ENCODE results near the gene HNRNPM. TPM values are rescaled to one million over a fixed set of nuclear protein-coding genes. Genes with fewer than 3 reads are reported as not detected.
"Not testable (repeated sequence)": the region's sequence is repeated elsewhere in the genome, so short reads cannot be mapped to it uniquely, and the experiment has no call there.

The HNRNPM gene
- total RNA-seq, 2 experiments from 2014 or later, result 90.0 to 280 TPM

DNA sequence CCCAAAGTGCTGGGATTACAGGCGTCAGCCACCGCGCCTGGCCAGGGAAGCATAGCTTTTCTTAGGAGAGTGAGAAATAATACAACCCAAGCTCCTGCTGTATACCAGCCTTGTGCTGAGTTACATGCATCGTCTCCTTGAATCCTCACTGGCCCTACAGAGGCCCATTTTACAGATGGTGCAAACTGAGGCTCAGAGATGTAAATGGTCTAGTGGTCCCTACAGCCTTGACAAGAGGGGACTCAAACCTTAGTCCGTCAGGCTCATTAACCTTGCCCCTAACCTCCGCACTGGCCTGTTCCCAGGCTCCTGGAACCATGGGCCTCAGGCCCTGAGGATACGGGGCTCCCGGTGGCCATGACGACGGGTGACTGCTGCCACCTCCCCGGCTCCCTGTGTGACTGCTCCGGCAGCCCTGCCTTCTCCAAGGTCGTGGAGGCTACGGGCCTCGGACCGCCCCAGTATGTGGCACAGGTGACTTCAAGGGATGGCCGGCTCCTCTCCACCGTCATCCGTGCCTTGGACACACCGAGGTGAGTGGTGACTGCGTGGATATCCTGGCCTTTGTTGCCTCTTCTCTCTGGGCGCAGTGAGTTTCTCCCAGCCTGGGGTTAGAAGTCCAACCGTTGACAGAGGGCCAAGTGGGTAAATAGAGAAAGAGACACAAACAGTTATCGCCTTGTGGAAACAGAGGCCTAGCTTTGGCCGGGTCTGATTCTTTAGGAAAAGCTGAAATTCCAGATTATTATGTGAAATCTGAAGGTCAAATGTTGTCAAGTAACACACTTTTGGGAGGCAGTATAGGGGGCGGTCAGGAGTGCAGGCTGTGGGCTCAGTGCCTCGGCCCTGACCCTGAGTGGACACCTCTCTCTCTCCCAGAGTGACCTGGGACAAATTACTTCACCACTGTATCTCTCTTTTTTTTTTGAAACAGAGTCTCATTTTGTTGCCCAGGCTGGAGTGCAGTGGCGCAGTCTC, 23.0 kb upstream of the HNRNPM start:
- Histone ChIP-seq H3K4me3 (ENCODE audit: low read depth, low read length, poor library complexity, severe bottlenecking) (no peak overlapping the region), H2AFZ (ENCODE audit: low read length) (no peak overlapping the region), H3K36me3 (ENCODE audit: insufficient read depth, low read length) (no peaks in the 10 kb centered on the region), H3K79me2 (ENCODE audit: insufficient read depth, low read depth, low read length) (no peaks in the 10 kb centered on the region), H3K4me1 (ENCODE audit: insufficient read depth, low read length, poor library complexity, severe bottlenecking) (no peaks in the 10 kb centered on the region), H3K9me2 (ENCODE audit: insufficient read depth, low read length) (no peaks in the 10 kb centered on the region), H4K20me1 (ENCODE audit: insufficient read depth, low read length) (no peaks in the 10 kb centered on the region), H3K27ac (ENCODE audit: low read depth, low read length, poor library complexity, severe bottlenecking) (no peak overlapping the region), H3K4me2 (ENCODE audit: low read length) (no peak overlapping the region), H3K9me3 (ENCODE audit: low read length) (no peaks in the 10 kb centered on the region)
- CTCF ChIA-PET (ENCODE audit: unreplicated experiment), result no interaction called here
- intact Hi-C loops (cut with micrococcal nuclease; ENCODE audit: unreplicated experiment), result no loop called here
- BruUV-seq (replicated peaks), result no TSS peak
- TF ChIP-seq, protein P1, sequence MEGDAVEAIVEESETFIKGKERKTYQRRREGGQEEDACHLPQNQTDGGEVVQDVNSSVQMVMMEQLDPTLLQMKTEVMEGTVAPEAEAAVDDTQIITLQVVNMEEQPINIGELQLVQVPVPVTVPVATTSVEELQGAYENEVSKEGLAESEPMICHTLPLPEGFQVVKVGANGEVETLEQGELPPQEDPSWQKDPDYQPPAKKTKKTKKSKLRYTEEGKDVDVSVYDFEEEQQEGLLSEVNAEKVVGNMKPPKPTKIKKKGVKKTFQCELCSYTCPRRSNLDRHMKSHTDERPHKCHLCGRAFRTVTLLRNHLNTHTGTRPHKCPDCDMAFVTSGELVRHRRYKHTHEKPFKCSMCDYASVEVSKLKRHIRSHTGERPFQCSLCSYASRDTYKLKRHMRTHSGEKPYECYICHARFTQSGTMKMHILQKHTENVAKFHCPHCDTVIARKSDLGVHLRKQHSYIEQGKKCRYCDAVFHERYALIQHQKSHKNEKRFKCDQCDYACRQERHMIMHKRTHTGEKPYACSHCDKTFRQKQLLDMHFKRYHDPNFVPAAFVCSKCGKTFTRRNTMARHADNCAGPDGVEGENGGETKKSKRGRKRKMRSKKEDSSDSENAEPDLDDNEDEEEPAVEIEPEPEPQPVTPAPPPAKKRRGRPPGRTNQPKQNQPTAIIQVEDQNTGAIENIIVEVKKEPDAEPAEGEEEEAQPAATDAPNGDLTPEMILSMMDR (conservative IDR thresholded peaks at IDR 0.05; ENCODE audit: low read length), result no peak
- TF ChIP-seq EZH2phosphoT487 (IDR thresholded peaks at IDR 0.05; ENCODE audit: borderline replicate concordance, low read depth, low read length), result no peak
- DNase-seq (ENCODE audit: low spot score), result no peak
- POLR2A ChIA-PET, result interaction anchor here (0.7 to 1.2 kb wide), 2 partner anchors 11 to 23 kb away, joined by 3 to 5 read pairs; partner anchors contain the start of gene HNRNPM

DNA sequence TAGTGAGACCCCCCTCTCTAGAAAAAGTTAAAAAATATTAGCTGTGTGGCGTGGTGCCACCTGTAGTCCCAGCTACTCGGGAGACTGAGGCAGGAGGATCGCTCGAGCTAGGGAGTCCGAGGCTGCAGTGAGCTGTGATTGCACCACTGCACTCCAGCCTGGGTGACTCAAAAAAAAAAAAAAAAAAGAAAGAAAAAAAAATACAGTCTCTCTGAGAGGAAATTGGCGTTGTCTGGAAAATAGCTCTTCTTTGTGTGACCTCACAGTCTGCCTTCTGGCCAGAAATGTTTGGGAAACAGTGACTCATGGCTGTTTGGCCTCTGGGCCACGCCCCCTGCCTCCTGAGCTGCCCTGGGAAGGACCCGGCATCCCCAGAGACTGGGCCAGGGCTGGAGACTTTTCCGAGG, 21.0 kb upstream of the HNRNPM start:
- no peaks in the 10 kb centered on the region for H3K79me2 ChIP-seq (ENCODE audit: insufficient read depth, low read depth, low read length)
- no peaks in the 10 kb centered on the region for H3K36me3 ChIP-seq (ENCODE audit: insufficient read depth, low read length)
- H3K27ac ChIP-seq (ENCODE audit: low read depth, low read length, poor library complexity, severe bottlenecking), result no peak overlapping the region
- TF ChIP-seq, protein P1 (conservative IDR thresholded peaks at IDR 0.05; ENCODE audit: low read length), result no peak
- no peak for TF ChIP-seq EZH2phosphoT487 (IDR thresholded peaks at IDR 0.05; ENCODE audit: borderline replicate concordance, low read depth, low read length)
- no peak overlapping the region for H3K4me3 ChIP-seq (ENCODE audit: low read depth, low read length, poor library complexity, severe bottlenecking)
- no peak overlapping the region for H2AFZ ChIP-seq (ENCODE audit: low read length)
- no peaks in the 10 kb centered on the region for H4K20me1 ChIP-seq (ENCODE audit: insufficient read depth, low read length)
- H3K4me2 ChIP-seq (ENCODE audit: low read length), result no peak overlapping the region
- H3K4me1 ChIP-seq (ENCODE audit: insufficient read depth, low read length, poor library complexity, severe bottlenecking), result no peaks in the 10 kb centered on the region
- no peak for DNase-seq (ENCODE audit: low spot score)
- POLR2A ChIA-PET, result interaction anchor here (0.6 to 1.1 kb wide), 3 partner anchors 8 to 676 kb away, joined by 3 to 4 read pairs (median 3); no protein-coding TSS in a partner anchor
- no peaks in the 10 kb centered on the region for H3K9me2 ChIP-seq (ENCODE audit: insufficient read depth, low read length)
- no peaks in the 10 kb centered on the region for H3K9me3 ChIP-seq (ENCODE audit: low read length)
- intact Hi-C loops (cut with micrococcal nuclease; ENCODE audit: unreplicated experiment), result no loop called here
- CTCF ChIA-PET (ENCODE audit: unreplicated experiment), result no interaction called here
- no TSS peak for BruUV-seq (replicated peaks)

DNA sequence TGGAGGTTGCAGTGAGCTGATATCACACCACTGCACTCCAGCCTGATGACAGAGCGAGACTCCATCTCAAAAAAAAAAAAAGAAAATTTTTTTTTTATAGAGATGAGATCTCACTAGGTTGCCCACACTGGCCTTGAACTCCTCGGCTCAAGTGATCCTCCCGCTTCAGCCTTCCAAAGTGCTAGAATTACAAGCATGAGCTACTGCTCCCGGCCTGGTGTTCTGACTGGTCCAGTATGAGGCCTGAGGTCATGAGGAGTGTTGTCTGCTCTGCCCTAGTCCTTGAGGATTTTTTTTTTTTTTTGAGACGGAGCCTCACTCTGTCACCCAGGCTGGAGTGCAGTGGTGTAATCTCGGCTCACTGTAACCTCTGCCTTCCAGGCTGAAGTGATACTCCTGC, 19.4 kb upstream of the HNRNPM start:
- H4K20me1 ChIP-seq (ENCODE audit: insufficient read depth, low read length); H3K4me1 ChIP-seq (ENCODE audit: insufficient read depth, low read length, poor library complexity, severe bottlenecking); DNase-seq (ENCODE audit: low spot score); H3K9me3 ChIP-seq (ENCODE audit: low read length); intact Hi-C loops (cut with micrococcal nuclease; ENCODE audit: unreplicated experiment); H3K9me2 ChIP-seq (ENCODE audit: insufficient read depth, low read length); H3K79me2 ChIP-seq (ENCODE audit: insufficient read depth, low read depth, low read length); H3K36me3 ChIP-seq (ENCODE audit: insufficient read depth, low read length); H3K4me2 ChIP-seq (ENCODE audit: low read length); CTCF ChIA-PET (ENCODE audit: unreplicated experiment); BruUV-seq (replicated peaks); H3K27ac ChIP-seq (ENCODE audit: low read depth, low read length, poor library complexity, severe bottlenecking); H2AFZ ChIP-seq (ENCODE audit: low read length); H3K4me3 ChIP-seq (ENCODE audit: low read depth, low read length, poor library complexity, severe bottlenecking): not testable (repeated sequence)
- POLR2A ChIA-PET, result interaction anchor here (1.2 kb wide), 2 partner anchors 10 to 12 kb away, joined by 3 to 6 read pairs; partner anchors contain the start of gene MARCHF2
